Testis (tissue), 3 donors: Measurements from ENCODE around the gene HLA-F. TPM values are rescaled to one million over a fixed set of nuclear protein-coding genes. Genes with fewer than 3 reads are reported as not detected.

Experiments used
- DNase-seq: peaks from one replicate; pipeline ENCODE4 v3.0.0-alpha.2; 2019
- H3K27ac ChIP-seq, 2 donors: fragments of 200-600 bp; sonication (generic); one replicate each; pipeline ENCODE4 v1.5.1; 2019
- H3K27me3 ChIP-seq: fragments of 200-600 bp; sonication (generic); one replicate; pipeline ENCODE4 v1.5.1; 2019
- H3K36me3 ChIP-seq: fragments of 200-600 bp; sonication (generic); one replicate; pipeline ENCODE4 v1.5.1; 2017; ENCODE audit warnings: low read depth; ENCODE audit errors: missing control alignments
- H3K4me1 ChIP-seq: fragments of 200-600 bp; sonication (generic); one replicate; pipeline ENCODE4 v1.5.1; 2019
- H3K4me3 ChIP-seq, 2 donors: fragments of 200-600 bp; sonication (generic); one replicate each; pipeline ENCODE4 v1.5.1; 2017 to 2019
- H3K9me3 ChIP-seq: fragments of 200-600 bp; sonication (generic); one replicate; pipeline ENCODE4 v1.5.1; 2017
- POLR2A ChIP-seq: fragments of 450-650 bp; IDR thresholded peaks from one replicate; pipeline ENCODE4 v1.6.1; 2017; ENCODE audit warnings: antibody characterized with exemption, mild to moderate bottlenecking, moderate library complexity
- WGBS, 2 donors: methylation state at CpG; one replicate each; pipeline ENCODE4 v1.1.5; 2018; 5-methylcytosine and 5-hydroxymethylcytosine counted together
- intact Hi-C: fragments of 100-400 bp; cut with DNase I; formaldehyde crosslinking; loops from one replicate; pipeline ENCODE4 v1.15.1; 2023; ENCODE audit warnings: low total_unique reads
- polyA plus RNA-seq: library from polyadenylated mRNA; stranded (reverse); fragments of 350-450 nt; fragmentation: Illumina TruSeq; extraction: RNeasy Lipid Tissue Mini Kit (QIAGEN cat#74804); gene quantifications from one replicate; pipeline ENCODE4 v1.2.3, GENCODE V29; 2014; ENCODE audit warnings: low read depth, low replicate concordance; ENCODE audit not compliant: insufficient read depth
- total RNA-seq, 2 donors: library from RNA; depleted of rRNA; stranded (reverse); fragments of >200 nt; gene quantifications; one replicate each; pipeline ENCODE4 v1.2.3, GENCODE V29; 2016
- TF ChIP-seq, protein P1 (sequence below), 3 experiments: fragments of 450-650 bp in 2 of 3; fragments of 200-600 bp in 1 of 3; sonication (generic) in 1 of 3; IDR thresholded peaks; one replicate each; pipeline ENCODE4 v1.5.1; 2016 to 2019; ENCODE audit warnings: antibody characterized with exemption in 3 of 3, mild to moderate bottlenecking in 2 of 3, moderate library complexity in 1 of 3

Gene HLA-F
- total and polyA plus RNA-seq, 3 donors from 2014 or later, result 25.3 to 51.1 (median 28.1) TPM

GRCh38 chr6:29746846-29747687 lies 23.8 kb downstream of the HLA-F start:
- Histone ChIP-seq H3K36me3 (no peaks in the 10 kb centered on the region), H3K27me3 (no peaks in the 10 kb centered on the region), H3K9me3 (no peaks in the 10 kb centered on the region), H3K27ac (no peak overlapping the region), H3K4me3 (no peak overlapping the region), H3K4me1 (peaks cover 7% of the 10 kb centered on the region)
- no peak for DNase-seq
- intact Hi-C loops, result no loop called here
- no peak for TF ChIP-seq POLR2A
- TF ChIP-seq, protein P1, sequence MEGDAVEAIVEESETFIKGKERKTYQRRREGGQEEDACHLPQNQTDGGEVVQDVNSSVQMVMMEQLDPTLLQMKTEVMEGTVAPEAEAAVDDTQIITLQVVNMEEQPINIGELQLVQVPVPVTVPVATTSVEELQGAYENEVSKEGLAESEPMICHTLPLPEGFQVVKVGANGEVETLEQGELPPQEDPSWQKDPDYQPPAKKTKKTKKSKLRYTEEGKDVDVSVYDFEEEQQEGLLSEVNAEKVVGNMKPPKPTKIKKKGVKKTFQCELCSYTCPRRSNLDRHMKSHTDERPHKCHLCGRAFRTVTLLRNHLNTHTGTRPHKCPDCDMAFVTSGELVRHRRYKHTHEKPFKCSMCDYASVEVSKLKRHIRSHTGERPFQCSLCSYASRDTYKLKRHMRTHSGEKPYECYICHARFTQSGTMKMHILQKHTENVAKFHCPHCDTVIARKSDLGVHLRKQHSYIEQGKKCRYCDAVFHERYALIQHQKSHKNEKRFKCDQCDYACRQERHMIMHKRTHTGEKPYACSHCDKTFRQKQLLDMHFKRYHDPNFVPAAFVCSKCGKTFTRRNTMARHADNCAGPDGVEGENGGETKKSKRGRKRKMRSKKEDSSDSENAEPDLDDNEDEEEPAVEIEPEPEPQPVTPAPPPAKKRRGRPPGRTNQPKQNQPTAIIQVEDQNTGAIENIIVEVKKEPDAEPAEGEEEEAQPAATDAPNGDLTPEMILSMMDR (IDR thresholded peaks at IDR 0.05), result no peak
- 62 to 67% methylated on average over 16 of the region's 16 CpGs for WGBS, 2 donors

GRCh38 chr6:29747688-29748250 lies 24.5 kb downstream of the HLA-F start:
- H3K27ac ChIP-seq, result no peak overlapping the region
- 37 to 70% methylated on average over 8 of the region's 8 CpGs for WGBS, 2 donors
- no peak for TF ChIP-seq POLR2A
- TF ChIP-seq, protein P1 (IDR thresholded peaks at IDR 0.05), result no peak
- H3K4me1 ChIP-seq, result peaks cover 7% of the 10 kb centered on the region
- no peaks in the 10 kb centered on the region for H3K27me3 ChIP-seq
- DNase-seq, result no peak
- no peaks in the 10 kb centered on the region for H3K36me3 ChIP-seq
- H3K4me3 ChIP-seq, result peak overlapping the region in 1 of 2 donors; percentile 74
- H3K9me3 ChIP-seq, result no peaks in the 10 kb centered on the region
- intact Hi-C loops, result no loop called here

GRCh38 chr6:29748391-29749307 lies 25.4 kb downstream of the HLA-F start:
- WGBS, 2 donors, result 0 to 1% methylated on average over 12 to 50 of the region's 63 CpGs
- Histone ChIP-seq H3K27me3 (no peaks in the 10 kb centered on the region), H3K27ac (no peak overlapping the region), H3K36me3 (no peaks in the 10 kb centered on the region), H3K4me3 (peak overlapping the region; percentile 39 to 74), H3K9me3 (no peaks in the 10 kb centered on the region), H3K4me1 (peaks cover 10% of the 10 kb centered on the region)
- intact Hi-C loops, result no loop called here
- TF ChIP-seq, protein P1 (IDR thresholded peaks at IDR 0.05), result no peak
- TF ChIP-seq POLR2A, result no peak
- DNase-seq, result peak; percentile 96

- Histone ChIP-seq H3K27ac (no peak overlapping the region), H3K4me1 (peaks cover 10% of the 10 kb centered on the region), H3K9me3 (no peaks in the 10 kb centered on the region), H3K36me3 (no peaks in the 10 kb centered on the region), H3K4me3 (peak overlapping the region; percentile 39 to 74), H3K27me3 (no peaks in the 10 kb centered on the region)
- peak; percentile 22 for DNase-seq
- 3 to 5% methylated on average over 9 to 12 of the region's 13 CpGs for WGBS, 2 donors
- TF ChIP-seq, protein P1 (IDR thresholded peaks at IDR 0.05), result no peak
- no peak for TF ChIP-seq POLR2A
- intact Hi-C loops, result no loop called here
Measured at GRCh38 chr6:29749308-29749662, 26.1 kb downstream of the HLA-F start.
